Cerebellar cortex (tissue), 1 donor: ENCODE measurements around the gene MAD1L1.

ENCODE experiments used
- DNase-seq: peaks from one replicate; pipeline ENCODE4 v3.0.0-alpha.2; 2015; ENCODE audit warnings: low spot score

Gene MAD1L1

DNA sequence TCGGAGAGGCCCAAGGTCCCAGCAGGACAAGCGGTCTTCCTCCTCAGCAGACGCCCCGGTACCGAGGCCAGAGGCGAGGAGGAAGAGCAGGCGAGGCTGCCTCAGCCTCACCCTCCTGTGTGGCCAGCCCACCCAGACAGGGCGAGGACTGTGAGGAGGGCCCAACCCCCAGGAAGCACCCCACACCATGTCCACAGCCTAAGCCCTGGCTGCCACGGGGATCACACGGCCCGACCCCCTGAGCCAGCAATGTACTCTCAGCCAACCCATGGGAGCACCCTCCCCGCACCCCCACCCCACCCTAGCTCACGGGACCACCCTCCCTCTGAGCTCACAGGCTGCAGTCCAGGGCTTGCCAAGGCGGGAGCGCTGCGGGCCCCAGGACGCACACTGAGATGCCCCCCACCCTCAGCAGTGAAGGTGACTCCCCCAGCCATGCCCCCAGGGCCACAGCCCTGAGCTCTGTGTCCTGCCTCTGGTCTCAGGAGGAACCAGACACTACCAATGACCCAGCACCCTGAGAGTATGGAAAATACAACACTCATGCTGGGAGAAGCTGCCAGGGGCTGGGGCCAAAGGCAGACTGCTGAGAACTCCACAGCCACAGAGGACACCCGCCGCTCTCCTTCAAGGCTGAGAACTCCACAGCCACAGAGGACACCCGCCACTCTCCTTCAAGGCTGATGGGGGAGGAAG is 93.6 kb downstream of the MAD1L1 start:
- no peak for DNase-seq

DNA sequence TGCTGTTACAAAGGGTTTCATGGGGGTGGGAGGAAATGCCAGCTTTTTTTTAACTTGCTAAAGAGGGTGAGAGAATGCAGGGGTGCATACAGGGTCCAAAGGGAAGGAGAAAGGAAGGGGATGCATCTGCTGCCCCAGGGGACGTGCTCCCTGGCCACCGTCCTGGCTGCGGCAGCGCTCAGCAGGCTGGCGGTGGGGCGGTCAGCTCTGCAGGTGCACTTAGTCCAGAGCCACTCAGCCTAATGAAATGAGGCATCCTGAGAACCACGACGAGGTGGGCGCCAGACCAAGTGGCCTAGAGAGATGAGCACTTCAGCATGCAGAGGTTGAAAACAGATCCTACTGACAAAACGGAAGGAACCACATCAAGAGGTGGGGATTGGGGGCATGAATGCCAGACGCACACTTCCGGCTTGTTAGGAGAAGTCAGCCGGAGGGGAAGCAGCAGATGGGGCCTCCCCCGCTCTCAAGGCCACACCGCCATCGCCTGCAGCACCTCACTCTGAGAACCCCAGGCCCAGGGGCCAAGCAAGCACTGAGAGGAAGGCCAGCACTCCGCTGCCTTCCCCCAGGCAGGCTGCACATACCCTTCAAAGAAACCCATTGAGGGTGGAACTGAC is 94.5 kb downstream of the MAD1L1 start:
- no peak for DNase-seq

DNA sequence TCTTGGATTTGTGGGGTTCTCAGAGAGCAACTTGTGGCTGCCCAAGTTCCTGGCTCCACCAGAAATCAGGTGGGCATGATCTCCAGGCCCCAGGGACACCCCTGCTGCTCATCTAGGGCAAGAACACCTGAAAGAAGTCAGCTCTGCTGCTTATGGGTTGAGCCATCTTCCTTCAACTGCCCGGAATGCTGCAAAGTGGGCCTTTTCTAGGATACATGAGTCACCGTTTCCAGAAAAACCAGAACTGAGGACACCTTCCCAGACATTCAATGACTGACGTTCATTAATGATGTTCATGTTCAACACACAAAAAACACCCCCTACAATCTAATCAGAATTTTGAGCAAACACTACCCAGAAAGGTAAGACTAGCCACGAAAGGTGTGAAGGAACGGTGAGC is 98.0 kb downstream of the MAD1L1 start:
- no peak for DNase-seq

DNA sequence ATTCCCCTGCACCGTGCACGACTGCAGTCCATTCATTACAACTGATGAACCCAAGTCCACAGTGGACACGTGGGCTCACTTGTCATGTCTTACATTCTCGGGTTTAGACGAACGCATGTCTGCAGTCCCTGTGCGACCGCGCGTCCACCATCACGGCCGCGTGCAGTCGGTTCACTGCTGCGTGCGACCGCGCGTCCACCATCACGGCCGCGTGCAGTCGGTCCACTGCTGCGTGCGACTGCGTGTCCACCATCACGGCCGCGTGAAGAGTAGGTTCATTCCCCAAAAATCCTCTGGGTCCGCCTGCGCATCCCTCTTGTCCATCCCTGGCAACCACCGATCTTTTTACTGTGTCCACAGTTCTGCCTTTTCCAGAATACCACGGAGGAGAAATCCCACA is 100.5 kb downstream of the MAD1L1 start:
- DNase-seq, result no peak

DNA sequence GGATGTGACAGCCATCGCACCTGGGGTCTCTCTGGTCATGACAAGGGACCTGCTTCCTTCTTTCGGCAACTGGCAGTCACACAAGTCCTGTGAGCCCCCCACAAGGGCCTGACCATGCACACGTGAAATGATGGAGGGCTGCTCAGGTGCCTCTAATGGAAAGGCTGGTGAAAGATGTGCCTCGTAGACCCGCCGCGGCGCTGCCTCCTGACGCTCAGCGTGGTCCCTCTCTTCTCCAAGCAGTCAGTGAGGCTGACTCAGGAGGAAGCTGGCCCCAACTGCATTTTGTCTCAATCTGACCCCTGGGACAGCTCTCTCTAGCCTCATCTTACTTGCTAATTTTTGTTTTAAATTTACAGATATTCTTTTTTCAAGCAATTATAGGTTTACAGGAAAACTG is 100.9 kb downstream of the MAD1L1 start:
- DNase-seq, result no peak

DNA sequence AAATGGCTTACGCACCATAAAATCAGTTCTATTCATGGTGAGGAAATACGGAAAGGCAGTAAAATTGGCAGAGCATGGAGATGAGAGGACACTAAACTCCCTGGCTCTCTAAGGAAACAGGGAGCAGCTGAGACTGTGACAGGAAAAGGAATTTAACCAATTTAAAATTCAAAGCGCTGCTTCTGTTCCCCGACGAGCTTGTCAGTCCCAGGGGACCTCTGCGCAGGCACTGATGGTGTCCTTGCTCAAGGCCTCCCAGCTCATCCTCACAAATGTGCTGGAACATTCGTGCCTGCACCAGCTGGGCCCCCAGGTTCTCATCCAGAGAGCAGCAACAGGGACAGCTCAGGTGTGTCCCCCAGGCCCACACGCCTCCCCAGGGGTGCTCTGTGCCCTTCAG is 101.4 kb downstream of the MAD1L1 start:
- no peak for DNase-seq

DNA sequence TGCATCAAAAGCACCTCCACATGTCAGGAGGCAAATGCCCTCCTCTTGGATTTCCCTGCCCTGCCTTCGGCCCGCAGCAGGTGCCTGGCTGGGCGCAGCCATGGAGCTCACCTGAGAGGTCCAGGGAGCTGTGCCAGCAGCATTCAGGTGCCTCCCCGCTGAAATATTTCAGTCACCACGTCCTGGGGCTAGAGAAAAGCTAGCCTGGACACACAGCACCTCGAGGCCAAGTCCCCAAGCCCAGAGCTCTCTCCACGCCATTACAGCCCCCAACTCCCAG is 102.7 kb downstream of the MAD1L1 start:
- DNase-seq, result no peak

DNA sequence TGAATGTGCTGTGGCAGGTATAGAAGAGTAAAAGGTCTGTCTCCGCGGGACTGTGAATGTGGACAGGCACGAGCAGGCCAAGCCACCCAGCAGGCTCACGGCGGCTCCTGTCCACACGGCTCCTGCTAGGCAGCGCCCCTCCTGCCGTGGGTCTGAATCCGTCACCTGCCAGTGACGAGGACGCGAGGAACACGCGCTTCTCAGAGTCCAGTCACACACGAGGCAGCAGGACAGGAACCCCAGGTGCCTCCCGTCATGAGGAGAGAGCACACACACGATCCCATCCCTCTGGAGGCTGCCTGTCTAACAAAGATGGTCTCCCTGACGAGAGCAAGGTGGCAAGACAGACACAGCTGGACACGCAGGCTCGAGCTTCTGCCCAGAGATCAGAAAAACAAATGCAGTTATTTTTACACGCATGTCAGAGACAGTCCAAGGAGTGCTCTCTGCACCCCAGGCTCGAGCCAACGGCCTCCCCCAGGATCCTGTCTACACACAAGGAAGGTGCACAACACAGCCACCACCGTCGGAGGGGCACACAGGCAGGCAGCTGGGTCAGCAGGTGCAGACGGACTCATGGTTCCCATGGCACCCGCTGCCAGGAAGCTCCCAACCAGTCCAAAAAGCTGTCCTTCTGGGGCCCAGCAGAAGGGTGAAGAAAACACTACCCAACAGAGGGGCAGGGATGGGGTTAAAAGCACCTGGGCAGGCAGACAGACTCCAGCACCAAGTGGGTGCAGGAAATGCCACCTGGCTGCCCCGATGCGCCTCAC is 103.2 kb downstream of the MAD1L1 start:
- DNase-seq, result no peak

DNA sequence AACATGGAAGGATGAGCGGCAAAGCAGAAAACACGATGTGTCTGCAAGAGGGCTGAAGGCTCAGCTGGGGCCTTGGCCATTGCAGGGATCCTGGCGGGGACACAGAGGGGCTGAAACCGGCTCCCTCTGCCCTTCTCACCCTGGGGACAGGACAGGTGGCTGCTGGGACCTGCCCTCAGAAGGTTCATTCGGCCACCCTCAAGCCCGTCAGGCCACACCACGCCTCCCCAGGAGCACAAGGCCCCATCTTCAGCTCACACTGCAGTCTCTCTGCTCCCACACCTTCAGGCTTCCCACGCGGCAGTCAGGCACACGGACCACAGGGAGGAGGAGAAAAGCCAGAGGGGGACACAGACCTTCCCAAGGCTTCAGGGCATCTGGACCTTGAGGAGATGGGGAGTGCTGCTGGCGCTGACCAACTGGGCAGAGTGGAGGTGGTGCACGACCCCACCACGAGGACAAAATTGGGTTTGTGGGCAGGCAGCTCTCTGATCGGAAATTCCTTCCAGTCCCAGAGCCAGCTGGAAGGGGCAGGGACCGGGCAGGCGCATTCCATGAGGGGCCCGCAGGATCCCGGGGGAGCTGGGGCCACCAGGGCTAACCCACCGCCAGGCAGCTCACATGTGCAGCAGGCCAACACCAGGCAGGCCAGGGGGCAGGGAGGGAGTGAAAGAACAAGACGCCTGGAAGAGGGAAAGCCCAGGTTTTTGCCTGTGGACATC is 104.0 kb downstream of the MAD1L1 start:
- no peak for DNase-seq

DNA sequence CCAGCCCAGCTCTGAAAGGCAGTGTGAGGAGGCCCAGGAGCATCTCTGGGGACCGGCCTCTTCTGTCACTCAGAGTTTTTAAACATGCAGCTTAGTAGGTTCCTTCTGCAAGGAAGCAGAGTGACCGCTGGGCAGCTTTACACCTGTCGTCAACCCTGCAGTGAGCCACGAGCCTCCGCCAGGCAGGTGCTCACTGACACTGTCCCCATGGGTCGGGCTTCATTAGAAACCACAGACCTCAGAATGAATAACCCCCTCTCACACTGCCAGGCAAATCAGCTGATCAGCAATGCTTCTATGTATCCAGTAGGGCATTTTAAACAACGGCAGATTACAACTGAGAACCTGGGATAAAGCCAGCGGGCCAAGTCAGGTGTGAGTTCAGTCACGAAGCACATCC is 106.1 kb downstream of the MAD1L1 start:
- DNase-seq, result no peak

DNA sequence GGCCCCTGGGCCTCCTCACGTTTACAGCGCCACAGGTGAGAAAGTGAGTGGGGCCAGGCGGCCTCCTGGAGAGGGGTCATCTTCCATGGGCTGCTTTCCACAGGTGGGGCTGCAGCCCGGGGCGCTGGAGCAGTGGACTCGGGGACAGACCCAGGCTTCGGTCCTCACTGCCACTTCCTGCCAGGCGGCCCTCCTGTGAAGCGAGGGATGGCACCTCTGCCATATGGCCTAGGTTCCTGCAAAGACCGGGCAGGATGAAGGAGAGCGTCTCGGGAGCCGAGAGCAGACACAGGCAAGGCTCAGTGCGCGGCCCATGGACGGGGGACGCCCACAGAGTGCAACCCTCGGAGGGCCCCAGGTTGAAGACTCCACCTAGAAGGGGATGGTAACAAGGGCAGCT is 106.8 kb downstream of the MAD1L1 start:
- DNase-seq, result no peak

DNA sequence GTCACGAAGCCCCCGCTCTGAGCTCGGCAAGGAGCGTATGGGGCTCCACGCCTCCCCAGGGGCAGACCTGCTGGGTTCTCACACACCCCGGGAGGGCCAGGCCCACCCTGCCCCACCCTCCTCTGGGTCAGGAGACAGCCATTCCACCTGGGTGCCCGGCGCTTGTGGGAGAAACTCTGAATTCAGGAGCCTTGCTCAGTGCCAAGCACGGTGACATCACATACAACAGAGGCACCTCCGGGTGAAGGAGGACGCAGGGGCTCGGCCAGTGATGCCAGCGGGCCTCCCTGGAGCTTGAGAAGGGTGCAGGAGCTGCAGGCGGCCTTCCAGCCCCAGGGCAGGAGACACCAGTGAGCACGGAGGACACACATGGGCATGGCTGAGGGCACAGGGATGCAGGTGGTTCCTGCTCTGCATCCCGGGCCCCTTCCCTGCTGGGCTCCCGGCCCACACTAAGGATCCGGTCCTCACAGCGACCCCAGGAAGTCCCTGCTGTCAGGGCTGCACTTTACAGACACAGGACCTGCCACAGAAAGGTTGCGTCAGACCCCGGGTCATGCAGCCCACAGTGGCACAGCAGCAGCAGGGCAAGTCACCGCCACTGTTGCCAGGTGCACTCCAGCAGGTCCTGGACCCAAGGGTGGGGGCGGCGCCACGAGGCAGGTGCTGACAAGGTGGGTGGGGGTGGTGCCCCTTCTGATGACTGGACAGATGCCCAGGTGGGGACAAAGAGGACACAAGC is 108.0 kb downstream of the MAD1L1 start:
- no peak for DNase-seq

DNA sequence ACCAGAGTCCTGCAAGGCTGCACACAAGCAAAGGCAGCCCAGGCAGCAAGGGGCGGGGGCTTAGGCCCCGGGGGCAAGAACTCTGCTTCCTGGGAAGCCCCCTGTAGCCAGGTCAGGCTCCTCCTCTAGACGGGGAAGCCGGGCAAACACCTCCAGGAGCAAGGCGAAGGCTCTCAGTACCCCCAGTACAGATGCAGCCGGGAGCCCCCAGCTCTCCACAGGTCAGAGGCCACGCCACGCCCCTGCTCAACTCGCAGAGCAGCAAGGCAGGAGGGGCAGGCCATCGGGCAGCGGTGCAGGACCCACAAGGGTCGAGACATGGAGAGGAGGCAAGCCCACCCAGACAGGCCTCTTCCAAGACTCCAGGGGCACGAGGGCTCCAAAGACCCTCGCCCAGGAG is 108.8 kb downstream of the MAD1L1 start:
- DNase-seq, result no peak

DNA sequence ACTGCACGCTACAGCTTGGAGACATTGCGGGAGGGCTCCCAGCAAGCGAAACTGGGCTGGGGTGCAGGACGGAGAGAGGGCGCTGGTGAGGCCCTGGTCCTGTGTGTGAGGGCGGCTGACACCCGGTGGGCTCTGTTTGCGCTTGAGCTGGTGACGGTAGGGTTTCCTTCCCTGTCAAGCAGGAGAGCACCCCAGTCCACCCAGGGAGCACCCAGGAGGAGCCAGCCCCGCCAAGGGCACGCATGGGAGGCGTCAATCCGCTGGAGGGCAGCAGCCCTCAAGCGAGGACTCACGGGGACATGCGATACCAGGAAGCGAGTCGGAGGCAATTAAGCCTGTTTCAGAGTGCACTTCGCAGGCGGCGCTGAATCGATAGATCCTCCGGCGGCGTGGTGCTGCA is 109.4 kb downstream of the MAD1L1 start:
- DNase-seq, result no peak

DNA sequence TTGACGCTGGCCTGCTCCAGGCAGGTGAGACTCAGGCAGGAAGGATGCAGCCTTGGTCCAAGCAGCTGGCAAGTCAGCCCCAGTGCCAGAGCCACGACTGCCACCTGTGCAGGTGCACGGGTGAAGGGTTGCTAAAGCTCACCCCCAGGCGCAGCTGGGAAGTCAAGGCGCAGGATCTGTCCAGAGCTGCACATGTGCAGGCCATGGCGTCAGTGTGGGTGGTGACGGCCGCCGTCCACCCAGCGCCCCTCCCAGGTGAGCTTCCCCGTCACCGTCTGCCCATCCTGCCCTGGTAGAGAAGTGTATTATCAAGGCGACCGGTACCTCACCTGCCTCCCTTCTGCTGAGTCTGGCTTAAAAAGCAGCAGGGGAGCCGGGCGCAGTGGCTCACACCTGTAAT is 110.1 kb downstream of the MAD1L1 start:
- no peak for DNase-seq

DNA sequence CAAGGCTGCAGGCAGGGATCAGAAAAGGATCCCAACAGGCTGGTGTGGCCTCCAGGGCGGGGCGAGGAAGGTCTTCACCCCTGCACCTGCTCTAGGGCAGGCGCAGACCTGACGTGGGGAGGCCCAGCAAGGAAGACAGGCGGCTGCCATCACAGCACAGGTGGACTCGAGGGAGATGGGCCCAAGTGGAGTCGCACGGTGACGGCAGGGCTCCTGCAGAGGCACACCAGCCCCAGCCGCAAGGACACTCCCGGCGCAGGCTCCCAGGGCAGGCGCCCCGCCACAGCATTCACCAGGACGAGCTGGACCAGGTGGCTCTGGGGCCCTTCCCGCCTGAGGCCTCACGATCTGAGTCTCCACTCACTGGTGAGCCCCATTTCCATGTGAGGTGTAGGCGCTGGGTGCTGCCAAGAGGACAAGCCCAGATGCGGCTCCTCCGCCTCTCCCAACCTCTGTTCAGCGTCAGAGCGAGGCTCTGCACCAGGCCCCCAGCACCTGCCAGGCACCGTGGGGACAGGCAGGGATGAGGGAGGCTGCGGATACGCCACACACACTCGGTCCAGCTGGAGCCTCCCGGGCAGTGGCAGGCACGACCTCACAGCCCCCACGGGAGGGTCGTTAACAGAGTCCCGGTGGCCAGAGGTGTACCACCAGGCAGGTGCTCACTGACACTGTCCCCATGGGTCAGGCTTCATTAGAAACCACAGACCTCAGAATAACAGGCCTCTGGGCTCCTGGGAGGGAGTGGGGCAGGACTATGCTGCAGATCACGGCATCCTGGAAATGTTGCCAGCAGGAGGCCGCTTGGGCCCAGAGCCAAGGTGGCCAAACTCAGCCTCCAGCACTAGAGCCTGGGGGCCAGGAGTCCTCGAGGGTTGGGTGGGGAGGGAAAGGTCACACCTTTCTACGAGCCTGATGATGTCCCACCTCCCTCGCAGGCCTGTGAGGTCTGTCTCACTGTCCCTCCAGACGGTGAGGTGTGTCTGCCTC is 111.6 kb downstream of the MAD1L1 start:
- DNase-seq, result no peak

DNA sequence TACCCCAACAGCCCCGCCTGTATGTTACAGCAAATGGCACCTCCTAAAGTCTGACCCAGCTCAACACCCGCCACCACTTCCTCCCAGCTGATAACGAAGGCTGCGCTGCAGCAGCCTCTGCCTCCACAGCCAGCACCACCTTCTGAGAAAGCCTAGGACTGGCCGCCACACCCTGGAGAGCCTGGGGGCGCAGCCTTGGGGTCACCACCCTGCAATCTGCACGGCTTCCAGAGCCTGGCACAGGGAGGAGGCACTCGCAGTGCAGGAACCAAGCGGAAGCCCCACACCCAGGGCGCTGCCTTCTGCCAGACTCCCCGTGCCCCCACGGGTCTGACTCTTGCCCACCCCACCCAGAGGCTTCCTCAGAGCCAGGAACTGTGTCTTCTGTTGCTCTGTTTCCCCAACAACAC is 112.5 kb downstream of the MAD1L1 start:
- no peak for DNase-seq

DNA sequence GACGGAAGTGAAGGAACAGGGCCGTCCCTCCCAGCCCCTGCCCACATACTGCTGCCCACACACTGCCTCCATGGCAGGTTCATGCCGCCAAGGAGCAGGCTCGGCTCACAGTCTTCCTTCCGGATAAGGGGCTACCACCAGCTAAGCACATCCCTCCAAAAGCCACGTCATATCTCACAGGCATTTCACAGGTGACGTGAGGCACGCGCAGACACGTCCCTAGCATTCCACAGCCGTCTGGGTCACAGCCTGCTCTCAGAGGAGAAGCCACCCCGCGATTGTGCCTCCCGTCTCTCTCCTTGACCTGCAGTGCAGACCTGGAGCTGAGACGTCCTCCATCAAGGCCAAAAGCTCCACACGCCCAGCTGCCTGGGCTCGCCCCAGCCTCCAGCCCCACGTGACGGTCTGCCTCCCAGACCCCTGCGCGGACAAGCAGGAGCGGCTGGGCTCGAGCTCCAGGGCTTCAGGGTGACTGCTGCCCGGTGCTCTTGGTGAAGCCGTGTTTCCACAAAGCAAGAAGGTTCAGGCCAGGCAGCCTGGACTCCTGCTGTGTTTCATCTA is 114.0 kb downstream of the MAD1L1 start:
- no peak for DNase-seq

DNA sequence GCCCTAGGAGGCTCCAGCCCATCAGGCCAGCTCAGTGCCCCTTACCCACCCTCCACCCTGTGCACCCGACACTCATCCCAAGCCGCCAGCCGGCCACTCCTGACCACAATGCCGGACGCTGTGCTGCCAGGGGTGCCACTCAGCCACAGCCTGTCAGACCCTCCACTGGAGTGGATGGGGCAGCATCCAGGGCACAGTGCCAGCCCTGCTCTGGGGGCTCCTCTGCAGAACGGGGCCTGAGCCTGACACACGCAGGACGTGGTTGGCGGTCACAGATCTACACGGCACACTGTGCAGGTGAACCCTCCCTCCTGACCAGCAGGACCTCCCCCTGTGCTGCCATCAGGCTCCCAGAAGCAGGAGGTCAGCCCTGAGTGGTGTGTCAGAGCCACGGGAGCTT is 114.7 kb downstream of the MAD1L1 start:
- no peak for DNase-seq

DNA sequence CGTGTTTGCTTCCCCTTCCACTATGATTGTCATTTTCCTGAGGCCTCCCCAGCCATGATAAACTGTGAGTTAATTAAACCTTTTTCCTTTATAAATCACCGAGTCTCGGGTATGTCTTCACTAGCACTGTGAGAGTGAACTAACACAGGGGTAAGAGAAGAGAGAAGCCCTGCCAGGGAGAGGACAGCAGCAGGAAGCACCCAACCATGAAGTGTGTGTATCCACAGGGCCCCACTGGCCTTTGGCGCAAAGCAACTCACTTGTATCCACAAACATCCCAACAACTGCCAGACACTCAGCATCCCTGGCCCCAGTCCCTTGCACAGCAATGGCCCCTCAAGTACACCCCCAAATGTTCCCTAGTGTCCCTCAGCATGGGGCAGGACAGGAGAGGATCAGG is 115.1 kb downstream of the MAD1L1 start:
- no peak for DNase-seq
